WTC11 (cell line): Measurements from ENCODE around the gene PLD1.

Experiments
- ESRRA ChIP-seq: sonication (generic); formaldehyde crosslinking; IDR thresholded peaks from 2 replicates; pipeline ENCODE4 v1.8.1; 2022; ENCODE audit warnings: mild to moderate bottlenecking, missing genetic modification reagents, borderline replicate concordance
- GRHL2 ChIP-seq: fragments of 250-450 bp; sonication (Bioruptor Pico); IDR thresholded peaks from 2 replicates; pipeline ENCODE4 v1.8.0; 2022; ENCODE audit warnings: mild to moderate bottlenecking, moderate library complexity; ENCODE audit not compliant: insufficient replicate concordance, severe bottlenecking
- SMAD3 ChIP-seq: sonication (generic); formaldehyde crosslinking; IDR thresholded peaks from 2 replicates; pipeline ENCODE4 v1.8.0; 2022; ENCODE audit warnings: missing genetic modification reagents, mild to moderate bottlenecking, borderline replicate concordance
- SP1 ChIP-seq: sonication (generic); formaldehyde crosslinking; conservative IDR thresholded peaks from 2 replicates; pipeline ENCODE4 v1.8.1; 2022; ENCODE audit warnings: missing genetic modification reagents
- ZNF138 ChIP-seq: sonication (generic); formaldehyde crosslinking; conservative IDR thresholded peaks from 2 replicates; pipeline ENCODE4 v1.8.1; 2022; ENCODE audit warnings: mild to moderate bottlenecking, moderate library complexity, missing genetic modification reagents
- TF ChIP-seq, protein P1 (sequence below): fragments of 250-450 bp; sonication (Bioruptor Pico); IDR thresholded peaks from 2 replicates; pipeline ENCODE4 v1.9.0; 2021; ENCODE audit warnings: moderate library complexity, mild to moderate bottlenecking, inconsistent platforms, borderline replicate concordance
- TF ChIP-seq, protein P2 (sequence below): fragments of 200-600 bp; IDR thresholded peaks from 2 replicates; pipeline ENCODE4 v1.8.0; 2022; ENCODE audit warnings: antibody characterized with exemption
- TF ChIP-seq, protein P3 (sequence below): sonication (generic); formaldehyde crosslinking; IDR thresholded peaks from 2 replicates; pipeline ENCODE4 v1.8.0; 2023; ENCODE audit warnings: missing genetic modification reagents, mild to moderate bottlenecking, borderline replicate concordance

DNA sequence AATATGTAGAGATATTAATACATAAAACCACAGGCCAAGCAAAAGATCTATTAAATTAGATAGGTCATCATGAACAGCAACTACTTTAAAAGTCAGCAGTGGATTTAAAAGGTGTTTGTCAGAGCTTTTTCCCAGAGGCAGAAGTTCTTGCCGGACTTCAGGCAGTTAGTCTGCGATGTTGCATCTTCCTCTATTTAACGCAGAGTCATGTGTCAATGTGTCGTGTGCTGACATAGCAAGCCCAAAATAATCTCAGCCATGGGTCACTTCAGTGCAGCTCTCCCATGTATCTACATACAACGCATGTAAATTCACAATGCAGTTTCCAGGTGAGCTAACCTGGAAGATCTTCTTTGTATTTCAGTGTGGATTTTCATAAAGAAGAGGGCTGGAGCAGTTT, 24.8 kb upstream of the PLD1 start:
- TF ChIP-seq ESRRA (no peak), SP1 (CRISPR knock-in tag) (no peak), ZNF138 (CRISPR knock-in tag) (no peak), GRHL2 (no peak), SMAD3 (CRISPR knock-in tag) (no peak)
- TF ChIP-seq, protein P1, sequence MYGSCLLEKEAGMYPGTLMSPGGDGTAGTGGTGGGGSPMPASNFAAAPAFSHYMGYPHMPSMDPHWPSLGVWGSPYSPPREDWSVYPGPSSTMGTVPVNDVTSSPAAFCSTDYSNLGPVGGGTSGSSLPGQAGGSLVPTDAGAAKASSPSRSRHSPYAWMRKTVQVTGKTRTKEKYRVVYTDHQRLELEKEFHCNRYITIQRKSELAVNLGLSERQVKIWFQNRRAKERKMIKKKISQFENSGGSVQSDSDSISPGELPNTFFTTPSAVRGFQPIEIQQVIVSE (CRISPR knock-in tag): no peak
- TF ChIP-seq, protein P2, sequence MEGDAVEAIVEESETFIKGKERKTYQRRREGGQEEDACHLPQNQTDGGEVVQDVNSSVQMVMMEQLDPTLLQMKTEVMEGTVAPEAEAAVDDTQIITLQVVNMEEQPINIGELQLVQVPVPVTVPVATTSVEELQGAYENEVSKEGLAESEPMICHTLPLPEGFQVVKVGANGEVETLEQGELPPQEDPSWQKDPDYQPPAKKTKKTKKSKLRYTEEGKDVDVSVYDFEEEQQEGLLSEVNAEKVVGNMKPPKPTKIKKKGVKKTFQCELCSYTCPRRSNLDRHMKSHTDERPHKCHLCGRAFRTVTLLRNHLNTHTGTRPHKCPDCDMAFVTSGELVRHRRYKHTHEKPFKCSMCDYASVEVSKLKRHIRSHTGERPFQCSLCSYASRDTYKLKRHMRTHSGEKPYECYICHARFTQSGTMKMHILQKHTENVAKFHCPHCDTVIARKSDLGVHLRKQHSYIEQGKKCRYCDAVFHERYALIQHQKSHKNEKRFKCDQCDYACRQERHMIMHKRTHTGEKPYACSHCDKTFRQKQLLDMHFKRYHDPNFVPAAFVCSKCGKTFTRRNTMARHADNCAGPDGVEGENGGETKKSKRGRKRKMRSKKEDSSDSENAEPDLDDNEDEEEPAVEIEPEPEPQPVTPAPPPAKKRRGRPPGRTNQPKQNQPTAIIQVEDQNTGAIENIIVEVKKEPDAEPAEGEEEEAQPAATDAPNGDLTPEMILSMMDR: no peak
- TF ChIP-seq, protein P3, sequence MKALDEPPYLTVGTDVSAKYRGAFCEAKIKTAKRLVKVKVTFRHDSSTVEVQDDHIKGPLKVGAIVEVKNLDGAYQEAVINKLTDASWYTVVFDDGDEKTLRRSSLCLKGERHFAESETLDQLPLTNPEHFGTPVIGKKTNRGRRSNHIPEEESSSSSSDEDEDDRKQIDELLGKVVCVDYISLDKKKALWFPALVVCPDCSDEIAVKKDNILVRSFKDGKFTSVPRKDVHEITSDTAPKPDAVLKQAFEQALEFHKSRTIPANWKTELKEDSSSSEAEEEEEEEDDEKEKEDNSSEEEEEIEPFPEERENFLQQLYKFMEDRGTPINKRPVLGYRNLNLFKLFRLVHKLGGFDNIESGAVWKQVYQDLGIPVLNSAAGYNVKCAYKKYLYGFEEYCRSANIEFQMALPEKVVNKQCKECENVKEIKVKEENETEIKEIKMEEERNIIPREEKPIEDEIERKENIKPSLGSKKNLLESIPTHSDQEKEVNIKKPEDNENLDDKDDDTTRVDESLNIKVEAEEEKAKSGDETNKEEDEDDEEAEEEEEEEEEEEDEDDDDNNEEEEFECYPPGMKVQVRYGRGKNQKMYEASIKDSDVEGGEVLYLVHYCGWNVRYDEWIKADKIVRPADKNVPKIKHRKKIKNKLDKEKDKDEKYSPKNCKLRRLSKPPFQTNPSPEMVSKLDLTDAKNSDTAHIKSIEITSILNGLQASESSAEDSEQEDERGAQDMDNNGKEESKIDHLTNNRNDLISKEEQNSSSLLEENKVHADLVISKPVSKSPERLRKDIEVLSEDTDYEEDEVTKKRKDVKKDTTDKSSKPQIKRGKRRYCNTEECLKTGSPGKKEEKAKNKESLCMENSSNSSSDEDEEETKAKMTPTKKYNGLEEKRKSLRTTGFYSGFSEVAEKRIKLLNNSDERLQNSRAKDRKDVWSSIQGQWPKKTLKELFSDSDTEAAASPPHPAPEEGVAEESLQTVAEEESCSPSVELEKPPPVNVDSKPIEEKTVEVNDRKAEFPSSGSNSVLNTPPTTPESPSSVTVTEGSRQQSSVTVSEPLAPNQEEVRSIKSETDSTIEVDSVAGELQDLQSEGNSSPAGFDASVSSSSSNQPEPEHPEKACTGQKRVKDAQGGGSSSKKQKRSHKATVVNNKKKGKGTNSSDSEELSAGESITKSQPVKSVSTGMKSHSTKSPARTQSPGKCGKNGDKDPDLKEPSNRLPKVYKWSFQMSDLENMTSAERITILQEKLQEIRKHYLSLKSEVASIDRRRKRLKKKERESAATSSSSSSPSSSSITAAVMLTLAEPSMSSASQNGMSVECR (CRISPR knock-in tag): no peak
